Astrocyte of the spinal cord (primary cell): ENCODE data around the gene HELZ.

Experiments
- DNase-seq: peaks from one replicate; pipeline ENCODE4 v3.0.0; 2011; ENCODE audit warnings: low read depth, low spot score
- H3K4me3 ChIP-seq: 2 replicates; pipeline ENCODE4 v1.5.1; 2011; ENCODE audit warnings: low read depth, mild to moderate bottlenecking, low read length, moderate library complexity
- CTCF ChIP-seq: IDR thresholded peaks from 2 replicates; pipeline ENCODE4 v1.5.1; 2012; ENCODE audit warnings: low read depth, mild to moderate bottlenecking, low read length, inconsistent platforms
- in situ Hi-C: cut with HindIII; loops from 2 replicates; pipeline ENCODE4 v1.10.0; 2017; ENCODE audit warnings: low sequenced_read_pairs

HELZ gene

GRCh38 chr17:67092291-67092690 is 152.7 kb downstream of the HELZ start:
- TF ChIP-seq CTCF: no peak
- in situ Hi-C loops: no loop called here
- DNase-seq: no peak
- no peak overlapping the region for H3K4me3 ChIP-seq

DNA sequence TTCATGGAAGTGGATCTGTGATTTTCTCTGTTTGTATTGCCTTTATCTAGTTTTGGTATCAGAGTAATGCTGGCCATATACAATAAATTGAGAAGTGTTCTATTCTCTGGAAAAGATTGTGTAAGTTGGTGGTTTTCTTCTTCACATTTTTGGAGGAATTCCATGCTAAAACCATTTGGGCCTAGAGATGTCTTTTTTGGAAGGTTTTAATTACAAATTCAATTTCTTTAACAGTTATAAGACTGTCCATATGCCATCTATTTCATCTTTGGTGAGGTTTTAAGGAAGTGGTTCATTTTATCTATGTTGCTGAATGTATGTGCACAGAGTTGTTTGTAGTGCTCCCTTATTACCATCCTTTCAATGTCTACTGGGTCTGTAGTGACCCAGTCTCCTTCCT is 154.7 kb downstream of the HELZ start:
- no peak overlapping the region for H3K4me3 ChIP-seq
- in situ Hi-C loops: no loop called here
- no peak for DNase-seq
- TF ChIP-seq CTCF: no peak

DNA sequence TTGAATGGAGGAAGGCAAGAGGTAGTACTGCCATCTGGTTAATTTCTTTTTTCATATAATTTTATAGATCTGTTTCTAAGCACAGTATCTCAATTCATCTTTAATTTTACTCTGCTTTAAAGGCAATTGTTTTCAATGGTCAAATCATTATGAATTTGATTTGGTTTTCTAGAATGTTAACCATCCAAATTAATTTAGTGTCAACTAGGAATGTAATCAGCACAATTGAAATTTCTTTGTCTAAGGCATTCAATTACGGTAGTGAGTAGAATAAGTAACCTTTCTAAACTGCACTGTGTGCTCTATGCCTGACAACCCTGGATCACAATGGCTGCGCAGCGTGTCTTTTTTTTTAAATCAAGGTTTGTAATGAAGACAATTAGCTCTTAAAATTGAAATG is 156.4 kb downstream of the HELZ start:
- H3K4me3 ChIP-seq: no peak overlapping the region
- no peak for DNase-seq
- TF ChIP-seq CTCF: no peak
- in situ Hi-C loops: no loop called here

DNA sequence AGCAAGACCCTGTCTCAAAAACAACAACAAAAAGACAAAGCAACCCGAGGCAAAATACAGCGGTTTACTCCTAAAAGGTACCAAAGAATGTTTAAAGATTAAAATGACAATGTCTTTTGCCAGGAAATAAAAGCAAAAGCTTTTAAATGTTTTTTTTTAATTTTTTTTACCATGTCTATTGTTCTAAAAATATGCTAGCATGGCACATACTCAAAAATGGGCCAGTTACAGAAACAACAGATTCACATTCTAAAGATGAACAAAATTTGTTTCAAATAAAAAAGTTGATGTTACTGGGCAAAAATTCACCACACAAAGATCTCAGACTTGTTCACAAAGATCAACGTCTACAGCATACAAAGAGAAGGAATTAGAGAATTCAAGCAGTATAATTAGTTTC is 159.6 kb downstream of the HELZ start:
- no peak for TF ChIP-seq CTCF
- in situ Hi-C loops: no loop called here
- no peak overlapping the region for H3K4me3 ChIP-seq
- no peak for DNase-seq

GRCh38 chr17:67082107-67082506 is 162.9 kb downstream of the HELZ start:
- in situ Hi-C loops: no loop called here
- no peak overlapping the region for H3K4me3 ChIP-seq
- DNase-seq: no peak
- no peak for TF ChIP-seq CTCF

GRCh38 chr17:67080804-67081203 is 164.2 kb downstream of the HELZ start:
- H3K4me3 ChIP-seq: no peak overlapping the region
- in situ Hi-C loops: no loop called here
- no peak for TF ChIP-seq CTCF
- DNase-seq: no peak

- DNase-seq: no peak
- no peak for TF ChIP-seq CTCF
- in situ Hi-C loops: no loop called here
- no peak overlapping the region for H3K4me3 ChIP-seq
Measured at GRCh38 chr17:67079491-67079890, 165.5 kb downstream of the HELZ start.
